GM18517 (cell line): ENCODE data around the gene CDC7.

Experiments
- ATAC-seq: cut with Tn5 transposase; IDR thresholded peaks from one replicate; pipeline ENCODE4 v1.9.1; 2021; ENCODE audit warnings: mild to moderate bottlenecking, moderate library complexity; ENCODE audit not compliant: unreplicated experiment

CDC7 gene

GRCh38 chr1:91546301-91546581, 45.6 kb downstream of the CDC7 start:
- no peak for ATAC-seq

- ATAC-seq, result no peak
Observed at GRCh38 chr1:91546876-91547275, 46.2 kb downstream of the CDC7 start.

DNA sequence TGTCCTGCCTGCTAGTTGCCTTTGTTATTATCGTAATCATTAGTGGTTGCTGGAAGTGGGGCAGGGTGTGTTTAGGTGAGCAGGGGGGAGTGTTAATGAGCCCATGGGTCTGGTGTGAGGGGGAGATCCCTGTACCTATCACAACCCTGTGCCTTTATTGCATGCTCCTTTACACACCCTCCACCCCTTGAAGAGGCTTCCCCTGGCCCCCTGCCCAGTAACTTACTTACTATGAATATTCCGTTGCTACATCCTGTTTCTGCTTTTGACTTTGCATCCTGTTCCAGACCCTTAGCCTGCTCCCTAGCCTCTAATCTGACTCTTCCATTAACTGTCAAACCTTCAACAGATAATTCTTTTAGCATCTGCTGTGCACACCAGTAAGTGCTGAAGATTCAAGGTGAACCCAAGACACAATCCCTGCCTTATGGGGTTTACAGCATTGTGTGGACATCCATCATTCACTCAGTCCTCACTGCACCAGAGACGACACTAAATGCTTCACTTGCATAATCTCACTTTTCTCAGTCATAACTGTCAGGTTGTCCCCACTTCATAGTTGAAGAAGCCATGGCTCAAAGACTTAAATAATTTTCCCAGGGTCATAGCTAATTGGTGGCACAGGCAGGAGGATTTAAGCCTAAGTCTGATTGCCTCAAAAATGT, 47.9 kb downstream of the CDC7 start:
- ATAC-seq, result no peak

DNA sequence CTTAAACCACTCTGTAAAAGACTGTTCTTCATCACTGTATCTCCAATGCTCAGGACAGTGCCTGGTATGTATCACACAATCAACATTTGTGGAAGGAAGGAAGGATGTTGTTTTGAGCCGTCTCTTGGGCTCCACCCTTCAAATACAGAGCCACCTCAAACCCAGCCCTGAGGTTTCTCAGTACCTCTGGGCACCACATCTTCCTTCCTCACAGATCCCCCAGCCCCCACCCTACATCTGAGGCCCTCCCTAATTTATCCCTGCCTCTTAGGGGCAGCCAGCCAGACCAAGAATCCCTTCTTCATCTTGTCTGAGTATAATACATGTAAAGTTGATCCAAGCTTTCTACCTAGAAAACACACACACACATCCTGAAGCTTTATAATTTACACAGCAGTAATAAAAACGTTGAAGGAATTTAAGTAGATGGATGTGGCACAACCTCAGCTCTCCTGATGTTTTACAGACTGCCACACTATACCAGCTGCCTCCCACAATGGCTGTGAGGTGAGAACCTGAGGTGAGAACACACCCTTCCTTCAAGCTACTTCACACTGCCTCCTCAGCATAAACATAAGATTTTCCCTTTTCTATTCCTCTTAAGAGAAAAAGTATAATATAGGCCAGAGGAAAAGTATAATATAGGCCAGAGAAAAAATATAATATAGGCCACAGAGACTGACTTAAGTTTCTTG, 48.5 kb downstream of the CDC7 start:
- ATAC-seq, result no peak

DNA sequence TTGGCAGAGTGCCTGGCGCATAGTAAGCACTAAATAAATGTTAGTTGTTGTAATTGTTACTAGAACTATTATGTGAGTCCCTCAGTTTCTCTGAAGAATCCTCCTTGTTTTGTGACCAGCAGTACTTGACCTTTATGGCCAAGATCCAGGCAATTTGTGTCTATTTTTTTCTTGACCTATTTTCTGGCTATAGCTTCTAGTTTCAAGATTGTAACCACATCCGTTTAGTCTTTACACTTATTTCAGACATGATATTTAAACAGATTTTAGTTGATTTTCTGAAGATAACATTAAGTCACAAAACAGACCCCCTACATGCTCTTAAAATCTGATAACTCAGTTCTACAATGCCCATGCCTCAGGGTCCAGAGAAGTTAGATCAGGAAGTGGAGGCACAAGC, 50.3 kb downstream of the CDC7 start:
- ATAC-seq, result no peak

DNA sequence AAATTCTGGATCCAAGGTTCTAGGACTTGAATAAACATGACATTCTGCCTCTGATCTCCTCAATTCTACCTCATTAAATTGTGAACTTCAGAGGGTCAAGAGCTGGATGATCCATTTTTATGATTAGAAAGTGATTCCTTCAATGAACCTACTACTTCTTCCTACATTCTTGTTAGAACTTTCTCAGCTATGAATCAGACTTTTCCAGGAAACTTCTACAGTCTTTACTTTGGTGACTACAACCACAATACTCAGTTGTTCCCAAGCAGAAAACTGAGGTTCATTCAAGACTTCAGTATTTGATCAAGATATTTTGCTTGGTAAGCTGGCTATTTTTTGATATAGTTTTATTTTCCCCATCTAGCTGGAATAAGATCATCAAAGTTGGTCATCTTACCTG, 51.4 kb downstream of the CDC7 start:
- ATAC-seq, result no peak

- ATAC-seq, result no peak
Observed at GRCh38 chr1:91552596-91552995, 51.9 kb downstream of the CDC7 start.

GRCh38 chr1:91553177-91553591, 52.5 kb downstream of the CDC7 start:
- ATAC-seq, result no peak

DNA sequence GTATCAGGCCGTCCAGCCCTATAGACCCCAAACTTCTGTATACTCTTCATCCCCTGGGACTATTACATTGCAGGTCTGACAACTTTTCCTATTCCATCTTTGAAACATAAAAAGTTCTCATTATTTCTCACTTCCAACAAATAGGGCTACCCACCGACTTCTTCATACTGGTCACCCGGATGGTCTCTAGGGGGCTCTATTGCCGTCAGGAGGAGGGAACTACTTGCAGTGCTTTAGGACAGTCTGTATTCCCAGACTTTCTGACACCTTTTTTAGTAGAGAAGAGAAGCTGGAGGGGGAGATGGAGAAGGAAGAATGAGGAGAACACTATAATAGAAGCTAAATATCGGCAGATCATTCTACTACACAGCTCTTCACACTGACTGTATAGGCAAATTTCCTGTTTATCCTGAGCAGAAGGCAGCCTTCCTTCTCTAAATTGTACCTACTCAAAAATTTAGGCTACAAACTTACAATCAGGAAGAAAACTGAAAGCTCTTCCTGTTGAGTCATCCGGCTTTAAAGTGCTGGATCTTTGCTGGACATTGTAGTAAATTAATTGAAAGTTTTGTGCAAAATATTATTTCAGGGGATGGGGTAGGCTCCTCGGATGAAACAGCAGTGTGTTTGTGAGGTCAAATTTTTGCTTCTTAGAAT, 54.6 kb downstream of the CDC7 start:
- ATAC-seq, result no peak

DNA sequence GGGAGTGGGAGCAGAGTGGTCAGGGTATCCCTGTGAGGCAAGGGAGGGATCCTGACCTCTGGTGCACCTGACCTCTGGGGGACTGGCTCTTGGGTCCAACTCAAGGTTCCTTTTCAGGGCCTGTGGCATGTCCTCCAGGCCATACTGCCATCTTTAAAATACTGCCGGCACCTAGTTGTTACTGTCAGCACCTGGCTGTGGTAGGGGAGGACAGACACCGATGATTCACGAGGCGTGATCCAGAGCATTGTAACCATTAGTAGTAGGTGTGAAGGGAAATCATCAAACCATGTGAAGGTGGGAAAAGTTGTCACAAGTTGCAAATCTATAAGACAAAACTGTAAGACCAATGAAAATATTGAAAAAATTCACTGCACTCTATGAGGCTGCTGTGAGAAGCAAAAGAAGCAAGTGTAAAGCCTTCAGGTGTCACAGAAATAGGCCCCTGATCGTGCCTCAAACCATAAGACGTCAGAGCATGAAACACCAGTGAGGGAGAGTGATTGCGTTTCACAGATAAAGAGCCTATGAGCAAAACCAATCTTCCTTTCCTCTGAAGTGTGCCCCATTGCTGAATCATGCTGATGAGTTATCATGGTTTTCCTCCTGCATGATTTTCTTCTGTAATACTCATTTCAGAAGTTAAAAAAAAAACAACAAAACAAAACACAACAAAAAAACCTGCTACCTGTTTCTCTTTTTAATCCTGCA, 55.3 kb downstream of the CDC7 start:
- no peak for ATAC-seq

DNA sequence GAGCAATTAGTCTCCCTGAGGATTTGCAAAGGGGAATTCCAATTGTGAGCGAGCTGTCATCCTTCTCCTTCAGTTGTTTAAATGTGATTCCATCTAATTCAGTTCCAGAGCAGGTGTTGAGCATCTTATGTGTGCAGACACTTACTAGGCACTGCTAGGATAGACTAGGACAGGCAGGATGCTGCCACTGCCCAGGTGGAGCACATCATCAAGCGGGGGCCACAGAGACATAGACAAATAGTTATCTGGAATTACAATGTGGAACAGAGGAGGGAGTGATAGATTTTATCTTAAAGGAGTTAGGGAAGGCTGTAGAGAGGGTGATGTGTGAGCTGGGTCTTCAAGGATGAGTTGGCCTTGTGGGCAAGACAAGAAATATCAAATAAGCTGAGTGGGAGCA, 55.9 kb downstream of the CDC7 start:
- ATAC-seq, result no peak

- no peak for ATAC-seq
Observed at GRCh38 chr1:91557039-91557690, 56.5 kb downstream of the CDC7 start.

DNA sequence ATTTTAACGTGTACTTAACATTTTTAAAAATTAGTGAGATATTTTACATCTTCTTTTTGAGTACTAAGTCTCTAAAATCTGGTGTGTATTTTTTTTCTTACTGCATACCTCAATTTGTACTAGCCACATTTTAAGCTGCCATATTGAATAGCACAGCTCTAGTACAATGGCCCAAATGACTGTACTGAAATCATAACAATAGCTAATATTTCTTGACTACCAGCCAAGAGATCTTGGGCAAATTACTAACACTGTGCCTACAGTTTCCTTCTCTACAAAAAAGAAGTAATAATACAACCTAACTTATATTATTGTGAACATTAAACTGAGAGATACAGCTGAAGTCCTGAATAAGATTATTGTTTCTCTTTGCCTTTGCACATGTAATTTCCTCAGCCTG, 57.2 kb downstream of the CDC7 start:
- ATAC-seq, result no peak

DNA sequence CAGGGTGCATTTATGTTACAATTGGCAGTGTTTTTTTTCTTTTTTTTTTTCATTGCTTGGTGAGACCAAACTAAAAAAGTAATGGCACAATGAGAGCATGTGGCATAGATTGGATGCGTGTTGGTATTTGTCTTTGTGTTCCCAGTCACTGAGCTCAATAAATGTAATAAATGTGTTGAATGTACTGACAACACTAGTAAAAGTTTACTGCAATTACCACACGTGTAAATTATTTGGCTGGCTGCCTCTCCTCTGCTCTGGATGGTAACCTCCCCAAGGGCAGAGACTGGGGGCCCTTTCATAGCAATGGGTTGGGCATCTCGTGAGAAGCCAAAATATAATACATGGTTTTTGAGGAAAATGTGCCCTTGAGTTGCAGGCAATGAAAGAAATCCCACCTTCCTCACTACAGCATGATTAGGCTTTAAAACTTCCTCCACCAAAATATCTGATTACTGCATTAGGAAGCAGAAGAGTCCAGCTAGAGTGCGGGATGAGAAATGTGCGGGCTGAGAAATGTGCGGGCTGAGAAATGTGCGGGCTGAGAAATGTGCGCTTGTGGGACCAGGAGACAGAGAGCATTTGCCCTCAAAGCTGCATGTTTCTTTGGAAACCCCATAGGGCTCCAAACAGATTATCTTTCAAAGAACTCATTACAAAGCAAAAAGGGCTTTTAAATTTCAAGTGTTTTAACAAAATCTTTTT, 58.5 kb downstream of the CDC7 start:
- no peak for ATAC-seq

DNA sequence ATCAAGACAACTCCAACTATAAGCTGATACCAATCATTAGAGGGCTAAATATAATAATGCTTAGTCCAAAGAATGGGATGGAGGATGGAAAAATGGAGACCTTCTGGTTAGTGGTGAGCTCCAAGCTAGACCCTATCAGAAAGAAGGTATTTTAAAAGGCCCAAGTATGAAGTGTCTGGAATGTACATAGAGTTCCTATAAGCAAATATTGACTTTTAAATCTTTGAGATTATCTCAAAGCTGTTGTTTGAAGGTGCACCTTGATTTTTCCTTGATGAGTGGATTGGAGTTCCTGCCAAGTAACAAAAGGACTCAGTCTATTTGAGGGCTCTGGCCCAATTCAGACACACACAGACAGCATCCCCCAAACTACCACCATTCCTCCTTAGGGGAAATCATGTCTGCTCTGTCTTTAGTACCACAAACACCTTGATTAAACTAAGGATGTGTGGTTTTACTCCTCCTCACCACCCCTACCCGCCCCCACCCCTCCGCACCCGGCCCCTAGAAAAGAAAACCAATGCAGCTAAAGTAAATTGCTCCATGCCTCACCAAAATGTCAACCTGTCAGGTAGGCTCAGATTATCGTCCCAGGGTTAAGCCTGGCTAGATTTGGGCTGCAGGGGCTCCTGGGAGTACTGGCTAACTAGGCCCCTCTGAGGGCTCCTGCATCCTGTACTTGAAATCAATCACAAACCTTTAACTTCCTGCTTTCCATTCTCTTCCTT, 59.4 kb downstream of the CDC7 start:
- no peak for ATAC-seq

GRCh38 chr1:91564888-91565701, 64.4 kb downstream of the CDC7 start:
- ATAC-seq, result no peak

GRCh38 chr1:91567583-91567982, 66.9 kb downstream of the CDC7 start:
- no peak for ATAC-seq

- no peak for ATAC-seq
Observed at GRCh38 chr1:91568261-91568660, 67.6 kb downstream of the CDC7 start.

- no peak for ATAC-seq
Observed at GRCh38 chr1:91569411-91570119, 68.9 kb downstream of the CDC7 start.
